ENCODE data around the gene FRAS1. TPM values are rescaled to one million over a fixed set of nuclear protein-coding genes. Genes with fewer than 3 reads are reported as not detected.
"Not testable (repeated sequence)": the region's sequence is repeated elsewhere in the genome, so short reads cannot be mapped to it uniquely, and the experiment has no call there.

FRAS1 gene
- total and polyA plus RNA-seq, 5 donors from 2014 or later = not detected

GRCh38 chr4:78199984-78200383 lies 142.9 kb downstream of the FRAS1 start:
- ATAC-seq (ENCODE audit: low read depth in 2 of 2) (no peak), DNase-seq (no peak)
- no peaks in the 10 kb centered on the region for H3K27me3 ChIP-seq (ENCODE audit: control insufficient read depth, insufficient read depth, low read length)
- H3K4me3 Mint-ChIP-seq = no peak overlapping the region
- H3K27ac Mint-ChIP-seq = no peak overlapping the region
- H3K4me1 Mint-ChIP-seq = no peaks in the 10 kb centered on the region
- no peak overlapping the region for H3K4me3 ChIP-seq (ENCODE audit: low read depth, low read length)
- peaks cover 12% of the 10 kb centered on the region for H3K27me3 Mint-ChIP-seq
- peaks cover 0 to 3% (median 0%) of the 10 kb centered on the region in 7 donors for H3K9me3 Mint-ChIP-seq
- H3K27ac ChIP-seq (ENCODE audit: insufficient read depth, low read length, poor library complexity, severe bottlenecking) = no peak overlapping the region
- no peaks in the 10 kb centered on the region for H3K36me3 Mint-ChIP-seq
- H3K9me3 ChIP-seq (ENCODE audit: control insufficient read depth in 2 of 2, low read length in 2 of 2) = no peaks in the 10 kb centered on the region
- no peaks in the 10 kb centered on the region for H3K4me1 ChIP-seq (ENCODE audit: control insufficient read depth, insufficient read depth, low read length, poor library complexity, severe bottlenecking)
- H3K36me3 ChIP-seq (ENCODE audit: control insufficient read depth, insufficient read depth, low read length) = no peaks in the 10 kb centered on the region

GRCh38 chr4:78200949-78201348 lies 143.8 kb downstream of the FRAS1 start:
- Histone ChIP-seq H3K27ac (ENCODE audit: insufficient read depth, low read length, poor library complexity, severe bottlenecking) (no peak overlapping the region), H3K27me3 (ENCODE audit: control insufficient read depth, insufficient read depth, low read length) (peaks cover 2% of the 10 kb centered on the region), H3K36me3 (ENCODE audit: control insufficient read depth, insufficient read depth, low read length) (no peaks in the 10 kb centered on the region), H3K4me1 (ENCODE audit: control insufficient read depth, insufficient read depth, low read length, poor library complexity, severe bottlenecking) (no peaks in the 10 kb centered on the region), H3K9me3 (ENCODE audit: control insufficient read depth in 2 of 2, low read length in 2 of 2) (no peaks in the 10 kb centered on the region), H3K4me3 (ENCODE audit: low read depth, low read length) (no peak overlapping the region)
- Mint-ChIP-seq H3K27ac (no peak overlapping the region), H3K4me1 (no peaks in the 10 kb centered on the region), H3K36me3 (no peaks in the 10 kb centered on the region), H3K27me3 (peaks cover 12% of the 10 kb centered on the region), H3K9me3 (peaks cover 0 to 3% (median 0%) of the 10 kb centered on the region in 7 donors), H3K4me3 (no peak overlapping the region)
- no peak for ATAC-seq (ENCODE audit: low read depth in 2 of 2)
- no peak for DNase-seq

- Histone ChIP-seq H3K27me3 (ENCODE audit: control insufficient read depth, insufficient read depth, low read length) (peaks cover 2% of the 10 kb centered on the region), H3K4me3 (ENCODE audit: low read depth, low read length) (no peak overlapping the region), H3K9me3 (ENCODE audit: control insufficient read depth in 2 of 2, low read length in 2 of 2) (no peaks in the 10 kb centered on the region), H3K4me1 (ENCODE audit: control insufficient read depth, insufficient read depth, low read length, poor library complexity, severe bottlenecking) (no peaks in the 10 kb centered on the region), H3K36me3 (ENCODE audit: control insufficient read depth, insufficient read depth, low read length) (no peaks in the 10 kb centered on the region), H3K27ac (ENCODE audit: insufficient read depth, low read length, poor library complexity, severe bottlenecking) (no peak overlapping the region)
- Mint-ChIP-seq H3K9me3 (no peaks in the 10 kb centered on the region), H3K27ac (no peak overlapping the region), H3K27me3 (peaks cover 5% of the 10 kb centered on the region), H3K4me3 (no peak overlapping the region), H3K36me3 (no peaks in the 10 kb centered on the region), H3K4me1 (no peaks in the 10 kb centered on the region)
- ATAC-seq (ENCODE audit: low read depth in 2 of 2) (no peak), DNase-seq (no peak)
Measured at GRCh38 chr4:78204176-78204575, 147.1 kb downstream of the FRAS1 start.

GRCh38 chr4:78205591-78205990 lies 148.5 kb downstream of the FRAS1 start:
- Mint-ChIP-seq H3K9me3 (no peaks in the 10 kb centered on the region), H3K27ac (no peak overlapping the region), H3K4me3 (no peak overlapping the region), H3K27me3 (peaks cover 5% of the 10 kb centered on the region), H3K36me3 (no peaks in the 10 kb centered on the region), H3K4me1 (no peaks in the 10 kb centered on the region)
- ATAC-seq (ENCODE audit: low read depth in 2 of 2) (no peak), DNase-seq (no peak)
- Histone ChIP-seq H3K9me3 (ENCODE audit: control insufficient read depth in 2 of 2, low read length in 2 of 2) (no peaks in the 10 kb centered on the region), H3K4me3 (ENCODE audit: low read depth, low read length) (no peak overlapping the region), H3K27ac (ENCODE audit: insufficient read depth, low read length, poor library complexity, severe bottlenecking) (no peak overlapping the region), H3K36me3 (ENCODE audit: control insufficient read depth, insufficient read depth, low read length) (no peaks in the 10 kb centered on the region), H3K4me1 (ENCODE audit: control insufficient read depth, insufficient read depth, low read length, poor library complexity, severe bottlenecking) (no peaks in the 10 kb centered on the region), H3K27me3 (ENCODE audit: control insufficient read depth, insufficient read depth, low read length) (peaks cover 2% of the 10 kb centered on the region)

GRCh38 chr4:78207541-78207940 lies 150.4 kb downstream of the FRAS1 start:
- no peak overlapping the region for H3K27ac ChIP-seq (ENCODE audit: insufficient read depth, low read length, poor library complexity, severe bottlenecking)
- H3K9me3 ChIP-seq (ENCODE audit: control insufficient read depth in 2 of 2, low read length in 2 of 2) = no peaks in the 10 kb centered on the region
- no peaks in the 10 kb centered on the region for H3K36me3 ChIP-seq (ENCODE audit: control insufficient read depth, insufficient read depth, low read length)
- peaks cover 0 to 2% (median 0%) of the 10 kb centered on the region in 7 donors for H3K9me3 Mint-ChIP-seq
- no peaks in the 10 kb centered on the region for H3K4me1 Mint-ChIP-seq
- H3K27me3 Mint-ChIP-seq = no peaks in the 10 kb centered on the region
- DNase-seq (no peak), ATAC-seq (ENCODE audit: low read depth in 2 of 2) (no peak)
- H3K36me3 Mint-ChIP-seq = no peaks in the 10 kb centered on the region
- H3K27ac Mint-ChIP-seq = no peak overlapping the region
- no peak overlapping the region for H3K4me3 Mint-ChIP-seq
- H3K4me3 ChIP-seq (ENCODE audit: low read depth, low read length) = no peak overlapping the region
- H3K27me3 ChIP-seq (ENCODE audit: control insufficient read depth, insufficient read depth, low read length) = peaks cover 2% of the 10 kb centered on the region
- no peaks in the 10 kb centered on the region for H3K4me1 ChIP-seq (ENCODE audit: control insufficient read depth, insufficient read depth, low read length, poor library complexity, severe bottlenecking)

GRCh38 chr4:78207951-78208350 lies 150.8 kb downstream of the FRAS1 start:
- no peaks in the 10 kb centered on the region for H3K9me3 ChIP-seq (ENCODE audit: control insufficient read depth in 2 of 2, low read length in 2 of 2)
- DNase-seq = no peak
- no peak for ATAC-seq (ENCODE audit: low read depth in 2 of 2)
- no peaks in the 10 kb centered on the region for H3K4me1 Mint-ChIP-seq
- H3K4me1 ChIP-seq (ENCODE audit: control insufficient read depth, insufficient read depth, low read length, poor library complexity, severe bottlenecking) = no peaks in the 10 kb centered on the region
- peaks cover 2% of the 10 kb centered on the region for H3K27me3 ChIP-seq (ENCODE audit: control insufficient read depth, insufficient read depth, low read length)
- H3K9me3 Mint-ChIP-seq = peaks cover 0 to 2% (median 0%) of the 10 kb centered on the region in 7 donors
- no peaks in the 10 kb centered on the region for H3K36me3 Mint-ChIP-seq
- no peaks in the 10 kb centered on the region for H3K27me3 Mint-ChIP-seq
- H3K36me3 ChIP-seq (ENCODE audit: control insufficient read depth, insufficient read depth, low read length) = no peaks in the 10 kb centered on the region
- no peak overlapping the region for H3K27ac ChIP-seq (ENCODE audit: insufficient read depth, low read length, poor library complexity, severe bottlenecking)
- H3K27ac Mint-ChIP-seq = no peak overlapping the region
- H3K4me3 Mint-ChIP-seq = no peak overlapping the region
- no peak overlapping the region for H3K4me3 ChIP-seq (ENCODE audit: low read depth, low read length)

GRCh38 chr4:78208896-78209295 lies 151.8 kb downstream of the FRAS1 start:
- H3K36me3 ChIP-seq (ENCODE audit: control insufficient read depth, insufficient read depth, low read length) = not testable (repeated sequence)

GRCh38 chr4:78210694-78211410 lies 153.7 kb downstream of the FRAS1 start:
- Mint-ChIP-seq H3K36me3 (no peaks in the 10 kb centered on the region), H3K4me3 (no peak overlapping the region), H3K9me3 (peaks cover 0 to 2% (median 0%) of the 10 kb centered on the region in 7 donors), H3K27ac (no peak overlapping the region), H3K4me1 (no peaks in the 10 kb centered on the region), H3K27me3 (no peaks in the 10 kb centered on the region)
- Histone ChIP-seq H3K4me3 (ENCODE audit: low read depth, low read length) (no peak overlapping the region), H3K36me3 (ENCODE audit: control insufficient read depth, insufficient read depth, low read length) (no peaks in the 10 kb centered on the region), H3K9me3 (ENCODE audit: control insufficient read depth in 2 of 2, low read length in 2 of 2) (no peaks in the 10 kb centered on the region), H3K4me1 (ENCODE audit: control insufficient read depth, insufficient read depth, low read length, poor library complexity, severe bottlenecking) (no peaks in the 10 kb centered on the region), H3K27ac (ENCODE audit: insufficient read depth, low read length, poor library complexity, severe bottlenecking) (no peak overlapping the region), H3K27me3 (ENCODE audit: control insufficient read depth, insufficient read depth, low read length) (peaks cover under 1% of the 10 kb centered on the region)
- ATAC-seq (ENCODE audit: low read depth in 2 of 2) (no peak), DNase-seq (no peak)

More at GRCh38 chr4:78208896-78209295, 151.8 kb downstream of the FRAS1 start:
- not testable (repeated sequence) for H3K27ac Mint-ChIP-seq; DNase-seq; H3K4me3 ChIP-seq (ENCODE audit: low read depth, low read length); H3K36me3 Mint-ChIP-seq; H3K4me3 Mint-ChIP-seq; ATAC-seq (ENCODE audit: low read depth in 2 of 2); H3K27ac ChIP-seq (ENCODE audit: insufficient read depth, low read length, poor library complexity, severe bottlenecking); H3K4me1 ChIP-seq (ENCODE audit: control insufficient read depth, insufficient read depth, low read length, poor library complexity, severe bottlenecking); H3K9me3 ChIP-seq (ENCODE audit: control insufficient read depth in 2 of 2, low read length in 2 of 2); H3K27me3 Mint-ChIP-seq; H3K9me3 Mint-ChIP-seq; H3K27me3 ChIP-seq (ENCODE audit: control insufficient read depth, insufficient read depth, low read length); H3K4me1 Mint-ChIP-seq

Measured in CD4-positive, CD25-positive, alpha-beta regulatory T cell (primary cell).